ENCODE results near the gene BMPR1A.

Gene BMPR1A

GRCh38 chr10:86955501-86956194 is 199.2 kb downstream of the BMPR1A start:
- no peak for DNase-seq (ENCODE audit: low read depth, low spot score)

GRCh38 chr10:86956195-86956847 is 199.9 kb downstream of the BMPR1A start:
- no peak for DNase-seq (ENCODE audit: low read depth, low spot score)

DNA sequence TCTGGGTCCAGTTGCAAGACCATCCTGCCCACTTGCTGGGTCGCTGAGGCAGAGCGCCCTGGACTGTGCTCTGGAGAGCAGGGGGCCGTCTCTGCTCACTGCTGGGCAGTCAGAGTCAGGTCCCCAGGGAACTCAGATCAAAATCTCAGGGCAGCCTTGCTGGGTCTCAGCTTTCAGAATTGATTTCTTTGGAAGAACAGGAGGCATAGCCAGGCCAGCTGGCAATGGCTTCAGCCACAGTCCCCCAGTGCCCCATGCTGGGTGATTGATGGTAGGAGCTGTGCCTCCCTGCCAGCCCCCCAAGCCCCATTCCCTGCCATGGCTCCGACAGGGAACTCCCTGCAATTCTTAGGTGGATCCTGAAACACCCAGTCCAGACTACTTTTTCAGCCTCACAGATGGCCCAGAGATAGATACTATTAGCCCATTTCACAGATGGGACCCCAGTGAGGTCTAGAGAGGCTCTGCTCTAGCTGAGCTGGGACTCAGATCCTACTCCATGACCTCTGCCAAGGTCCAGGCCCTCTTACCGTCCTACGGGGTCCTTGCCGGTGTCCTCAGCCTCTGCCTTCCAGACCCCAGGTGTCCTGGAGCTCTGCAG is 200.5 kb downstream of the BMPR1A start:
- no peak for DNase-seq (ENCODE audit: low read depth, low spot score)

DNA sequence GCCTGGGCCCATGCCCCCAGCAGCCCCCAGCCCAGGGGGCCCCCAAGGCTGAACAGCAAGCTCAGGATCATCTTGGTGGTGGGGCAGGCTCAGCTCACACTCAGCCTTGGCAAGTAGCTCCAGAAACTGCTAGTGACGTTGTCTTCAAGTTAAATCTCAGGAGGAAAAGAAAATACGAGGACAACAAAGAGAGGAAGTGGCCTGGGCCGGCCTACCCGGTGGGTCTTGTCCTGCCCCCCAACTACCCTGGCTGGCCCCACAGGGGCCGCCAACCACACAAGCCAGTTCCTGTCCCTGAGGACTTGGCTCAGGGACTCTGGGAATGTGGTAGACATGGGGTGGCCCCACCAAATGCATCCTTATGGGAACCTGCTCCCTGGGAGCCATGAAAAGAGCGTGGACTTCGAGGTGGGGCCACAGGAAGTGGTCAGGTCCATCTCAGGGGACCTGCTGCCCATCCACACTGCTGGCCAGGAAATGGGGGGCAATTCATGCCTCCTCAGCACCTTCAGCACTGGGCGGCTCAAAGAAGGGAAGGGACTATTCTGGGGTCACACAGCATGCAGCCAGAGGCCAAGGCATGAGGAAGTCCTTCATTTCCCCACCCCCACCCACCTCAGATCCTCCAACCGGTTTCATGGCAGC is 201.2 kb downstream of the BMPR1A start, which contains the start of gene MMRN2:
Gene MMRN2, minus strand, starts transcription at position 145 of the 645 bp plus-strand sequence. Its CDS starts 74 bp downstream, at position 71.
- no peak for DNase-seq (ENCODE audit: low read depth, low spot score)

DNA sequence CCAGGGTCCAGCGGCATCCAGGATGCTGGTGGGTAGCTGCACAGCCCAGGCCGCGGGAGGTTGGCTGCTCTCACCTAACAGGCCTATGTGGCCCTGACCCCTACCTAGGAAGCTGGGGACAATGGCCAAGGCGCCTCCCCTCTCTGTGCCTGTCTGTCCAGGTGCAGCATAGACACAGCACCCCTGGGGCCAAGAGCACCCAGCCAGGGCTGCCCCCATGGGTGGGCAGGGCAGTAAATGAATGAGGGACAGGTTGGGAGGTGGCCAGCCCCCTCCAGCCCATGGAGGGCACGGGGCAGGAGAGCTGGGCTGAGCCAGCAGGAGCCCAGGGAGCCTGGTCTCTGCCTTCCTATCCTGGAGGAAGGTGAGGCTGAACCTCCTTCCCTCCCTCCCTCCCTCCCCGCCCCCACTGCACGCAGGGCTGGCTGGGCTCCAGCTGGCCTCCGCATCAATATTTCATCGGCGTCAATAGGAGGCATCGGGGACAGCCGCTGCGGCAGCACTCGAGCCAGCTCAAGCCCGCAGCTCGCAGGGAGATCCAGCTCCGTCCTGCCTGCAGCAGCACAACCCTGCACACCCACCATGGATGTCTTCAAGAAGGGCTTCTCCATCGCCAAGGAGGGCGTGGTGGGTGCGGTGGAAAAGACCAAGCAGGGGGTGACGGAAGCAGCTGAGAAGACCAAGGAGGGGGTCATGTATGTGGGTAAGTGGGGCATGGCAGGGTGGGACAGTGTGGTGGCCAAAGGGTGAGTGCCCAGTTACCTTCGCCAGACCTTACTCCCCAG is 201.9 kb downstream of the BMPR1A start, which contains the start of gene SNCG:
Gene SNCG, plus strand, starts transcription at position 484 of the 785 bp plus-strand sequence. Its CDS starts 99 bp downstream, at position 583.
- DNase-seq (ENCODE audit: low read depth, low spot score) = no peak

DNA sequence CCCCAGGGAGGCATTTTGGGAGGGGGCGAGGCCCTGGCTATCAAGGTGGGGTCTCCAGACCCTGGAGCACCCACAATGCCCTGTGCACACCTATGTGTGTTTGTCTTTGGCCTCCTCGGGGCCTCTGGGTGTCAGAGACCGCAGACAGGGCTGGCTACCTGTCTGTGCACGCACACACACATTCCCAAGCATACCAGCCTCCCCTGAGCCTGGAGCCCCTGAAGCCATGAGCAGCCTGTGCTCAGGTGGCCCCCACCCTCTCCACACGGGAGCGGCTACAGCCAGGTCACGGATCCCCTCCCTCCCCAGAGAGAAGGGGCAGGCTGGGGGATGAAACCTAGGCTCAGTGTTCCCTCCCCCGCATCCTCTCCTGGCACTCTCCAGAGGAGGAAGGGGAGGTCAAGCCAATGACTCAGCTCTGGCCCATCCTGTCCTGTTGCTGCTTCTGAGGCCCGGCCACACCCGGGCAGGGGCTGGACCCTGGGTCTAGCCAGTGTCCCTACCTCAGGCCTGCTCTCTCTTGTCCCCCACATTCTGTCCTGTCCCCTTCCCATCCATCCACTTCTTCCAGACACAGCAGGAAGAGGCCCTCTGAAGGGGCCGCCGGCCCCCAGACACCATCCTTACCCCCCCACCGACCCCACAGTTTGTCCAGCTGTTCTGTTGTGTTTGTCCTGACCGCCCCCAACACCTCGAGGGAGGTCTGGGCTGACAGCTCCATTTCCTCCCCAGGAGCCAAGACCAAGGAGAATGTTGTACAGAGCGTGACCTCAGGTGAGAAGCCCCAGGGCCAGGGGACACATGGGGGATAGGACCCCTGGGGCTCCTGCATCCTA is 202.7 kb downstream of the BMPR1A start:
- DNase-seq (ENCODE audit: low read depth, low spot score) = peak; percentile 72

DNA sequence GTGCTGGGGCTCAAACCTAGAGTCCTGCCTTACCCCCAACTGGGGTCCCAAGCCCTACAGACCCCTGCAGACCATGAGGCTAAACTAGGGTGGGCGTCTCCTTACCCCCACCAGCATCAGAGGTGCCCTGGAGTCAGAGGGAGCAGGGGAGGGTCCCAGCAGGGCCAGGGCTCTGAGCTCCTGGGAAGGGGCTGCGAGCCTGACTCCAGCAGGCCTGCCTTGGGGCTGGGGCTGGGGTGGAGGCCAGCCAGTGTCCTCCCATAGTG is 203.3 kb downstream of the BMPR1A start:
- no peak for DNase-seq (ENCODE audit: low read depth, low spot score)

DNA sequence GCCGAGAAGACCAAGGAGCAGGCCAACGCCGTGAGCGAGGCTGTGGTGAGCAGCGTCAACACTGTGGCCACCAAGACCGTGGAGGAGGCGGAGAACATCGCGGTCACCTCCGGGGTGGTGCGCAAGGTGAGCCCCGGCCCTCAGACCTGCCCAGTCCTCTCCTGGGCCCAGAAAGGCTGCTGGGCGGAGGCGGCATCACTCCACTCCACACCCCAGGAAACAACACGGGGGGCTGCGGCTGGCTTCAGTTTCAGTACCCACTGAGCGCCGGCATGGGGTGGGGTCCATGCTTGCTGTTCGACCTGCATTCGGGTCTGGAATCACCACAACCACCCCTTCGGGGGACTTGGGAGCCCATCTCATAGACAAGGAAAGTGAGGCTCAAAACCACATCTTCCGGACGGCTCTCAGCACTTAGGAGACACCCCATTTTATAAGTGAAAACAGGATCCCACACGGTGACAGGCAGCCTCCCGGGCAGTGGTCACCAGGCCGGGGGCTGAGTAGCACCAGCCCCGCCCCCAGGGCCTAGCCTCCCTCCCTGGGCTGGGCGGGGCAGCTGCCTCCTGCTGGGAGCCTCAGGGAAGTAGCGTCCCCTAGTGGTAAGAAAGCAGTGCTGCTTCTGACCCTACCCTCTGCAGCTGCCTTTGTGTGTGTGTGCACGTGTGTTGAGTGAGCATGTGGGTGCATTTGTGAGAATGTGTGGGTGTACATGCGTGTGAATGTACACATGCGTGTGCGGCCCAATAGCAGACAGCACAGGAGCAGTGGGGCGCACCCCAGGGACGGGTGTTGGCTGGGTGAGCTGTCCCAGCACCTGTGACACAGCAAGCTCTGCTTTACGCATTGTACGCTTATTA is 203.8 kb downstream of the BMPR1A start:
- DNase-seq (ENCODE audit: low read depth, low spot score) = peak; percentile 88

DNA sequence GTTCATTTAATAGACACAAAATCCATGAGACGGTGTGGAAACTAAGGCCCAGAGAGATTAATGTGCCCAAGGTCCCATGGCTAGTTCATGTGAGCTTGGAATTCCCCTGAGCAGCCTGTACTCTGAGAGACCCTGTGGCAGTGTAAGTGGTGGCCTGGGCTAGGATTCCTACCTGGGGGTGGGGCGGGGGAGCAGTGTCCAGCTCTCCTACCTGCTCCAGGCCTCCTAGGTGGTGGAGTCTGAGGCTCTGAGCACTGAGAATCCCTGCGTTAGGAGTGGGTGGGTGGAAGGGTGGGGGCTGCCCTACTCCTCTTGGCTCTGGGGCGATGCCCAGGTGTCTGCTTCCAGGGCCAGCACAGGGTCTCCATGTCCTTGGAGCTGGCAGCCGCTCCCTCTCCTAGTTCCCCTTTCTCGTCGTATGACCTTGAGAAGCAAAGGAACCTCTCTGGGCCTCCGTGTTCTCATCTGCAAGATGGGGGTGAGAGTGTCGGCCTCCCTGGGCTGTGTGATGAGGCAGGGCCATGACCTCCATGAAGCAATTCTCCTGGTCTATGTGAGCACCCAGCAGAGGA is 204.5 kb downstream of the BMPR1A start:
- DNase-seq (ENCODE audit: low read depth, low spot score) = no peak

DNA sequence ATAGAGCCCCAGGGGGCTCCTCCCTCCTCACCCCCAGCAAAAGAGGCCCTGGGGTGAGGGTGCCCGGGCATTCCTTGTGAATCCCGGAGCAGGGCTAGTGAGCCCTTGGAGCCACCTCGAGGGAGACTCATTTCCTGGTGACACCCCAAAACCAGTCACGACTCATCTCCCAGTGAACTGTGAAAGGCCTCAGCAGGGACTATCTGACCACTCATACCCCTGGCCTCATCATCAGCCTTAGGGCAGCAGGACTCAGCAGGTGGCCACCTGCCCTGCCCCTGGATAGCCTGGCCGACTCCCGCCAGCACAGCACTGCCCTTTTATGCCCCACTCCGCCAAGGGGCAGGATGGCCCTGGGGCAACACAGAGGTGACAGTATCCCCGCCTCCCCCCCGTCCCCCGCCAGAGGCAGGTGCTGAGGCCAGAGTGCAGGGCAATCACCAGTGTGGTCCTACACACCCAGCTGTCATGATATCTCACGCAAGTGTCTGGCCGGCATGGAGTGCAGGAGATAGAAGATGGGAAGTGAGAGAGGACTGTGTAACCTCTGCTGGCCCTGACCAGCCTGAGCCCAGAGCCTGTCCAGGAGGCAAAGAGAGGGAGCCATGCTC is 205.2 kb downstream of the BMPR1A start:
- DNase-seq (ENCODE audit: low read depth, low spot score) = no peak

- no peak for DNase-seq (ENCODE audit: low read depth, low spot score)
These were observed 205.9 kb downstream of the BMPR1A start for GRCh38 chr10:86962136-86962980.

GRCh38 chr10:86962981-86963310 is 206.5 kb downstream of the BMPR1A start:
- no peak for DNase-seq (ENCODE audit: low read depth, low spot score)

DNA sequence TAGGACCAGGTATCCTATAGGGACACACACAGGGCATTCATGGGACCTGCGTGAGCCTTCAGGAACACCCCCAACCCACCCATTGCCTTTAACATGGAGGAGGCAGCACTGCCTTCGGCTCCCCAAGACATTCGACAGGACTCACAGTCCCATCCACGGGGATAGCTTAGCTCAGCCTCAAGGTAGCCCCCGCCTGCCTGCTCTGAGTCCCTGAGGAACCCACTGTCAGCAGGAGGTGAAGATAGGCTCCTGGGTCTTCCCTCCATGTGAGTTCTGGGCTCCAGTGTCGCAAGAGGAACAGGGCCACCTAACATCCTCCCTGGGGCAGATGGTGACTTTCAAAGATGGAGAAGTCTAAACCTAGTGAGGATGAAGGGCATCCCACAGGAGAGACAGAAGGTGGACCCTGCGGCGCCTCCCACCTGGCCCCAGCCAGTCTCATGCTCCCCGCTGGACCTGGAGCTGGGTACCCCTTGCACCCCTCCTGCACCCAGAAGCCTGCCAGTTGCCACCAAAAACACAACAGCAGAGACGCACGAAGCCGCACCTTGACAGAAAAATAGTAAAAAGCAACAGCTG is 207.0 kb downstream of the BMPR1A start:
- no peak for DNase-seq (ENCODE audit: low read depth, low spot score)

DNA sequence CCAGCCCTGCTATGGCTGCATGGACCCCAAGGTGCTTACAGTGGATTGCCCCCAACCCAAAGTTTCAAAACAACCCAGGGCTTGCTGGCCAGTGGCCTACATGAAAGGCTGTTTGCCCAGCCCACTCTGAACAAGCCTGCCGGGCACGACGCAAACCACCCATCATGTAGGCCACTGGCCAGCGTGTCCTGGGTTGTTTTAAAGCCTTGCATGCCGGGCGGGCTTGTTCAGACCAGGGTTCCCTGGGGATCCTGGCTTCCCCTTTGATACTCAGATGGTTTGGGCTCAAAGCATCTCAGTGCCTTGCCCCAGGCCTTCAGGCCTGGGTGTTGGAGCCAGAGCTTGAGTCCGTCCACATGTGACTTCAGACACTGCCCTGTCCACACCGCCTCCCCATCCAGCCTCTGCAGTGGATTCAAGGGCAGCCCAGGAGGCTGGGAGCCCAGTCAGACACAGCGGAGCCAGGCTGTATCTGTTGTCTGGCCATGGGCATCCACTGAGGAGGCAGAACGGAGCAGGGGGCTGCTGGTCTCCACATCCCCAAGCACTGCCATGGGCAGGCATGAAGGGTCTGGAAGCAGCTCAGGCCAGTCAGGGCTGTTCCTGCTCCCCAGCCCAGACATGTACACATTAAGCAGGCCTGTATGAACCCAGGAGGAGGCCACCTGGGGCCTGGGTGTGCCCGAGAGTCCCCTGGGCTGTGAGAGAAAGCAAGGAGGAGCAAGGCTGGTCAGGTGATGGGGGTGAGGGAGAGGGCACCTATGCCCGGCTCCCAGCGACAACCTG is 207.8 kb downstream of the BMPR1A start:
- DNase-seq (ENCODE audit: low read depth, low spot score) = no peak

DNA sequence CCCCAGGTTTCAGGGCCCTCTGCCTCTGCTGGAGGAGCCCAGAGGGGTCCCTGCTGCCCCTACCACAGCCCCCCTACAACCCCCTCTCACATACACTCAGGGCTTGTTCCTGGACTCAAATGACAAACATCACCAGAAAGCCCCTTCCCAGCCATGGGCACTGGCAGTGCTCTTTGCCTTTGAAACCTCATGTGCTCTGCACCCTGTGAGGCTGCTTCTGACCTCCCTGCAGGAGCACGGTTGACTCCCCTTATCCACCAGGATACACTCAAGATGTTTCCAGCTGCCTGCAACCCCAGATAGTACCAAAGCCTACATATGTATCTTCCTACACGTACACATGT is 208.4 kb downstream of the BMPR1A start:
- DNase-seq (ENCODE audit: low read depth, low spot score) = no peak

DNA sequence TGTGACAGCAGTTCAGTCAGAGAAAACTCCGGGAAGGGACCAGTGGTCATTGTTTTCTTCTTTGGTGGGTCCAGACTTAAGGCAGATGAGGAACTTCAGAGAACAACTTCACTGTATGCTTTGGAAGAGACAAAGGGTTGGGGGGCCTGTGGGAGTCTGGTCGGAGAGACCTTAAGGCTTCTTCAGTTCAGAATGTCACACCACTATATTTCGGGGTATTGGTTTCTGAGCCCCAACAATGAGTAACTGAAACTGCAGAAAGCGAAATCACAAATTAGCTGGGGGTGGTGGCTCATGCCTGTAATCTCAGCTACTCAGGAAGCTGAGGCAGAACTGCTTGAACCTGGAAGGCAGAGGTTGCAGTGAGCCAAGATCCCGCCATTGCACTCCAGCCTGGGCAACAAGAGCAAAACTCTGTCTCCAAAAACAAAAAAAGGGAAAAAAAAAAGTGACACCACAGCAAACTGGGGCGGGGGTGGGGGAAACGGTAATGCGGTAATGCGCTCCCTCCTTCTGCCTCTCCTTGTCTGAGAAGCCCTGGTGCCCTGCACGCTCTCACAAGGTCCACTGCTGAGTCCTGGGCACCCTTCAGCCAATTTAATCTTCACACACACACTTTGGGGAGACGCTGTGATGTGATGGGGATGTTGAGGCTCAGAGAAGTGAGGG is 209.7 kb downstream of the BMPR1A start:
- DNase-seq (ENCODE audit: low read depth, low spot score) = no peak

GRCh38 chr10:86967481-86967941 is 211.1 kb downstream of the BMPR1A start:
- no peak for DNase-seq (ENCODE audit: low read depth, low spot score)

Measured in ELF-1 (cell line).